ENCODE results near the gene PRTFDC1.

Gene PRTFDC1

DNA sequence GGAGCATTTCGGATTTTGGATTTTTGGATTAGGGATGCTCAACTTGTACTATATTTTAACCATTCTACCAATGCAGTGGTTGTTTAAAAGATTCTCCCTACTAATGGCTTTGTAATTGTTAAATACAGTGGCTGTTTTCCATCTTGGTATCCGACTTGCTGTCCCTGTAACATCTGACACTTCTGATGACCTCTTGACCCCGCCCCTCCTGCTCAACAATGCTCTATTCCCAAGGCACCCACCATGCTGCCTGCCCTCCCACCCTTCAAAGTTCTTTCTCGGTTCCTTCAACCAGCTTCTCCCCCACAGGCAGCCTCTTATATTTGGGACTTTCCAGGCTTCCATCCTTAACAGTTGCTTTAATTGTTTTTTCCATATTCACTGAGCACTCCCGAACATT, 2.0 kb downstream of the PRTFDC1 start:
- TF ChIP-seq CTCF (IDR thresholded peaks at IDR 0.05; ENCODE audit: low read length, missing control alignments): no peak
- no peak for DNase-seq (ENCODE audit: low read depth)
- no peak overlapping the region for H3K4me3 ChIP-seq (replicated peaks; ENCODE audit: low read depth, low read length)

DNA sequence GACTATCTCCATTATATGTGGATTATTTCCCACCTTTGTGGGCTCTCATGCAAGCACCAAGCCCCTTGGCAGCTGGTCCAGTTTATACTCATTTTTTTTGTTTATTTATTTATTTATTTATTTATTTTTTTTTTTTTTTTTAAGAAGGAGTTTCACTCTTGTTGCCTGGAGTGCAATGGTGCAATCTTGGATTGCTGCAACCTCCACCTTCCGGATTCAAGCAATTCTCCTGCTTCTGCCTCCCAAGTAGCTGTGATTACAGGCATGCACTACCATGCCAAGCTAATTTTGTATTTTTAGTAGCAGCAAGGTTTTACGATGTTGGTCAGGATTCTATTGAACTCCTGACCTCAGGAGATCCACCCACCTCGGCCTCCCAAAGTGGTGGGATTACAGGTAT, 2.8 kb downstream of the PRTFDC1 start:
- DNase-seq (ENCODE audit: low read depth): peak; percentile 63
- no peak overlapping the region for H3K4me3 ChIP-seq (replicated peaks; ENCODE audit: low read depth, low read length)
- no peak for TF ChIP-seq CTCF (IDR thresholded peaks at IDR 0.05; ENCODE audit: low read length, missing control alignments)

DNA sequence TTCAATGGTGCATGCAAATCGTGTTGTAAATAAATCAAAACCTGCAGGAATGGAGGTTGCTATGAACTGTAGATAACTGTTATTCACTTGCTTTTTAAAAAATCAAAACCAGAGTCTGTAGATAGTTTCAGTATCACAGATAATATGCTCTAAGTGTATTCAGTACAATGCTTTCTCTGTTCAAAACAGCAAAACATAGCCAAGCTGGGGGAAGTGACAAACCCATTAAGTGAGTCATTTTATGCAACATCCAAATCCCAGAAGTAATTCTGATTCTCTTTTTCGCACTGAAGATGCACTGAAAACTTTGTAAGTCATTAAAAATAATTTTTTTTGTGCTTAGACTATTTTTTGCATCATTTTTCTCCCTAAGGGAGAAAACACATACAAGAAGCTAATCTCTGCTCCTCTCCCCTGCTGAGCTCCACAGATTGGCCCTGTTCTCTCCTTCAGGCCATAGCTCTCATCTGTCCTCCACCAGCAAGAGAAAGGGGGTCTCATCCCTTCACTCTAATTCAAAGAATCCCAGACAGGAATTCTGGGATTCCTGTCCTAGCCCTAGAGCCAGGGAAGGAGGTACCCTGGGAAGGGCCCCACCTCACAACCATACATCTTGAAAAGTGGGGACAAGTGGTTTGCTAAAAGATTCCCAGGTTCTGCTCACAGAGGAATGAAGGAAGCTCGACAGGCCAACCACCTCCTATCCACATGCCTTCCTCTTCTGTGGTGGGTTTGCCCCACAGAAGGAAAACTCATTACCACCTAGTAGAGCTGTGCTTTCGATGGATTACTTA, 4.9 kb downstream of the PRTFDC1 start:
- peak; percentile 66 for DNase-seq (ENCODE audit: low read depth)
- TF ChIP-seq CTCF (IDR thresholded peaks at IDR 0.05; ENCODE audit: low read length, missing control alignments): no peak
- no peak overlapping the region for H3K4me3 ChIP-seq (replicated peaks; ENCODE audit: low read depth, low read length)

GRCh38 chr10:24944512-24945255, 7.7 kb downstream of the PRTFDC1 start:
- DNase-seq (ENCODE audit: low read depth): peak; percentile 72
- no peak overlapping the region for H3K4me3 ChIP-seq (replicated peaks; ENCODE audit: low read depth, low read length)
- no peak for TF ChIP-seq CTCF (IDR thresholded peaks at IDR 0.05; ENCODE audit: low read length, missing control alignments)

- no peak for DNase-seq (ENCODE audit: low read depth)
- H3K4me3 ChIP-seq (replicated peaks; ENCODE audit: low read depth, low read length): no peak overlapping the region
- TF ChIP-seq CTCF (IDR thresholded peaks at IDR 0.05; ENCODE audit: low read length, missing control alignments): no peak
These were observed 13.9 kb downstream of the PRTFDC1 start for GRCh38 chr10:24938525-24938924.

DNA sequence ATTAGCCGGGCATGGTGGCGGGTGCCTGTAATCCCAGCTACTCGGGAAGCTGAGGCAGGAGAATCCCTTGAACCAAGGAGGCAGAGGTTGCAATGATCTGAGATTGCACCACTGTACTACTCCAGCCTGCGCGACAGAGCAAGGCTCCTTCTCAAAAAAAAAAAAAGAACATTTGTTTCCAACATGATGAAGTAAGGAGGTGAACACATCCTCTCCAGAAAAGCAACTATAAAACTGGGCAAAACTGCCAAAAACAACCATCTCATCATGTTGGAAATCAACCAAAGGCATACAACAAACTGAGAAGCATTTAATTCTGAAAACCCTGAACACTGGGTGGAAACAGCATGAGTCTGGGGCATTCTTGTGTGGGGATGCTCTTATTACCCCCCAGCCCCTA, 14.3 kb downstream of the PRTFDC1 start:
- no peak overlapping the region for H3K4me3 ChIP-seq (replicated peaks; ENCODE audit: low read depth, low read length)
- no peak for DNase-seq (ENCODE audit: low read depth)
- no peak for TF ChIP-seq CTCF (IDR thresholded peaks at IDR 0.05; ENCODE audit: low read length, missing control alignments)

Data from fibroblast of pulmonary artery (primary cell).